Suppressor macrophage treated with lipopolysaccharide for 4 hours (primary cell): ENCODE measurements around the gene ZFHX3.

Source experiments
- DNase-seq: peaks from one replicate; pipeline ENCODE4 v3.0.0-alpha.2; 2020

The ZFHX3 gene

GRCh38 chr16:72785171-72785570 lies 262.8 kb downstream of the ZFHX3 start:
- DNase-seq, result peak; percentile 16

- no peak for DNase-seq
Observed at GRCh38 chr16:72783716-72784318, 264.1 kb downstream of the ZFHX3 start.

DNA sequence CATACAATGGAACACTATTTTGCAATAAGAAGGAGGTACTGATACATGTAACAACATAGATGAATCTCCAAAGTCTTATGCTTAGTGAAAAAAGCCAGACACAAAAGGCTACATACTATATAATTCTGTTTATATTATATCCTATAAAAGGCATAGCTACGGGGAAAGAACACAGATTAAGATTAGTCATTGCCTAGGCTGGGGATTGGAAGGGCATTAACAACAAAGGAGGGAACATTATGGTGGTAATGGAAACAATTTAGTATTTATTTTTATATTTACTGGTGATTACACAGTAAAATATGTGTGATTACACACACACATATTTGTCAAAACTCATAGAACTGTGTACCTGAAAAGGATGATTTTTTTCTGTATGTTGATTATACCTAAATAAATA lies 278.1 kb downstream of the ZFHX3 start:
- no peak for DNase-seq

DNA sequence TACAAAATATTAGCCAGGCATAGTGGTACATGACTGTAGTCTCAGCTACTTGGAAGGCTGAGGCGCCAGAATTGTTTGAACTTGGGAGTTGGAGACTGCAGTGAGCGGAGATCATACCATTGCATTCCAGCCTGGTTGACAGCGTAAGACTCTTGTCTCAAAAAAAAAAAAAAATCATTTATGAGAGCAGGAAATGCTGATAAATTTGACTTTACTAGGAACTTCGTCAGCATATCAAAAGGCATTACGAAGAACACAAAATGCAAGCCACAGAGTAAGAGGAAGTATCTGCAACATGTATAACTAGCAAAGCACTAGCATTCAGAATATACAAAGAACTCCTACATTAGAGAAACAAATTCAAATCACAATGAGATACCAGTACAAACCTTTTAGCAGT lies 279.3 kb downstream of the ZFHX3 start:
- peak; percentile 22 for DNase-seq

DNA sequence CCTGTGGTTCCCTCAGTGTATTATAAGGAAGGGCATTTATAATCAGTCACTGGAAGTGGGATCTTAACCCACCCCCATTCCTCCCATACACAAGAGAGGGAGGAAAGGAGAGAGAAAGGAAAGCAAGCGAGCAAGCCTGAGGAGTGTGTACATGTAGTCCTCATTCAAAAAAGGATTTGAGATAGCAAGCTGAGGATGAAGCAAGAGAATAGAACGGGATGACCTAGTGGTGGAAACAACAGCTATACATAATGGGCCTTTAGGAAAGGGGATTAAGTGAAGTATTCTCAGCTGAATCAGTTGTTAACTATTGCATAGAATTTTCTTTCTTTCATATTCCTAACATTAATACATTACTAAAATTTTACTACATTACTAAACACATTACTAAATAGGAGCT lies 281.4 kb downstream of the ZFHX3 start:
- DNase-seq, result no peak

DNA sequence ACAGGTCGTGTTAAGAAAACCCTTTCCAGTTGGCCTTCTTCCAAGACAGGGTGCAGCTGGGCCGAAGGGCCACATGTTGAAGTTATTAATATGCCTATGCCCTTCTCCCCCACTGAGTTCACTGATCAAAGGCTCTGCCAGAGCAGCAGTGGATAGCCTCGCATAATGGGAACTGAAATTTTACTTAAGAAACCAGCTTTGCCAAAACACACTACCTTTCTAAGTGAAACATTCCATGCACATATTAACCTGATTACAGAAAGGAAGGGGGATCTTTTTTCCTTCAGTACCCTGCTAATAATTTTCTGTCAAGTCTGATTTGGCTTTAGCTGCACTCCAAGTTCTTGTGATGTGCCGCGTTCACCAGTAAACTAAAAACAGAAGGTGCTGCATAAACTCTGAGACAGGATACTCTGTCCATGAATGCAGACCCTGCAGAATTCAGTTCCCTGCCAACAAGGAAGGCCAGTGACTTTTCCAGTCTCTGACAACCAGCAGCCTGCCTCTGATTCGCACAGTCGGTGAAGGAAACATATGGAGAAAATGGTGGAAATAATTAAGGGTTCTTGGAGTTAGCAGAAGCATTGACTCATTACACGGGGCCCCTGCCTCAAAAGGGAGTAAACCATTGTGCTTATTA lies 283.8 kb downstream of the ZFHX3 start:
- DNase-seq, result no peak

DNA sequence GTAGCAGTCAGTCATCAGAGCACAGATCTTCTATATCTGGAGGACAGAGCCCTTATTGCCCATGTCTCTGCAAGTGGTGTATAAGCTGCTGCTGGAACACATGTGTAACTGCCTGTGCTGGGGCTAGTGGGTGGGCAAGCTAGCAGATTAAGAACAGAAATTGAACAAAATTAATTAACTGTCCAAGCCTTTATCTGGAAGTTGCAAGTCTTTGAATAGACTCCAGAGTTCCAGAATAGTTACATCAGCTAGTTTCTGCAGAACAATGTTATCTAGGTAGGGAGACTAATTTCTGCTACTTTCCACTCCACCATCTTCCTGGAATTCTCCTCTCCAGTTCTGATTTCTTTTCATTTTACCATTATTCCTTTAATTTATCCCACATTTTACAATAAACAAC lies 287.3 kb downstream of the ZFHX3 start:
- no peak for DNase-seq

DNA sequence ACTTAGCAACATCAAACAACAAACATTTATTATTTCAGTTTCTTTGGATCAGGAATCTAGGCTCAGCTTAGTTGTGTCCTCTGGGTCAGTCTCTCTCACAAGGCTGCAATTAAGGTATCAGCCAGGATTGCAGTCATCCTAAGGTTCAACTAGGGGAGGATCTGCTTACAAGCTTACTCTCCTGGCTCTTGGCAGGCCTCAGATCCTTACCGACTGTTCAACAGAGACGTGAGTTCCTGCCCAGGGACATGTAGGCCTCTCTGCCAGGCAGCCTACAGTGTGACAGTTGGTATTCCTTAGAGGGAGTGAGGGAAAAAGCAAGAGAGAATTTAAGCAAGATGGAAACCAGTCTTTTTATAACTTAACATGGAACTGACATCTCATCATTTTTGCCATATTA lies 294.0 kb downstream of the ZFHX3 start:
- no peak for DNase-seq

DNA sequence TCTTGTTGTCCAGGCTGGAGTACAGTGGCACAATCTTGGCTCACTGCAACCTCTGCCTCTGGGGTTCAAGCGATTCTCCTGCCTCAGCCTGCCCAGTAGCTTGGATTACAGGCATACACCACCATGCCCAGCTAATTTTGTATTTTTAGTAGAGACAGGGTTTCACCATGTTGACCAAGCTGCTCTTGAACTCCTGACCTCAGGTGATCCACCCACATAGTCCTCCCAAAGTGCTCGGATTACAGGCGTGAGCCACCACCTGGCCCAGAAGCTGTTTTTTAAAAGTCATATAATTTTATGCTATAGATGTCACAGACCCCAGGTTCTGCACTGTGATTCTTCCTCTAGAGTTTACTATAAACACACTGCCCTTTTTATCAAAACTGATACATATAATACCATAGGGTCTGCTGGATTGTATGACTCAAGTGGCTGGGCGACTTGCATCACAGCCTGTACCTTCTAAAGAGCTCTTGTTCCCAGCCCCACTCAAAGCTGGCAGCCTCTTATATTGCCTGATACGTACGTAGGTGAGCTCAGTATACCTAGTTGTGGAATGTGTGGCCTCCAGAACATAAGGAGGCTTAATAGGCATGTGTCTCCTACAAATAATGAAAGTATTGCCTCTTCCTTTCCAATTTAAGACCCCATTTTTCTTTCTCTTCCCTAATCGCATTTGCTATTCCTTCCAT lies 295.8 kb downstream of the ZFHX3 start:
- DNase-seq, result no peak

GRCh38 chr16:72751076-72751475 lies 296.9 kb downstream of the ZFHX3 start:
- no peak for DNase-seq

DNA sequence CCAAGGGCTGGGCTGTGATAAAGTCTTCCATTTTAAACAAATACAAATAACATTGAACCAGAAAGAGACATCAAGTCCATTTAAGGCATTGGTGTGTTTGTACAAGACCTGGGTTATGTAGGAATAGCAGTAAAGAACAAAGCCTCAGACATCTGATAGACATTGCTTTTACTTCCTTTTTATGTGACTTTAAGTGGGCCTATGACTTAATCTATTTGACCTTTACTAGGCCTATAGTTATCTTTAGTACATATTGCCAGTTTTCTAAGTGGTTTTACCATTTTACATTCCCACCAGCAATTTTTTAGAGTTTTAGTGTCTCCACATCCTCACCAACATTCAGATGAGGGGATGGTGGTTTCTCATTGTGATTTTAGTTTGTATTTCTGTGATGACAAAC lies 298.8 kb downstream of the ZFHX3 start:
- peak; percentile 38 for DNase-seq

- DNase-seq, result no peak
Observed at GRCh38 chr16:72744076-72744793, 303.7 kb downstream of the ZFHX3 start.

- DNase-seq, result no peak
Observed at GRCh38 chr16:72743011-72743761, 304.7 kb downstream of the ZFHX3 start.

GRCh38 chr16:72740347-72740746 lies 307.6 kb downstream of the ZFHX3 start:
- no peak for DNase-seq

DNA sequence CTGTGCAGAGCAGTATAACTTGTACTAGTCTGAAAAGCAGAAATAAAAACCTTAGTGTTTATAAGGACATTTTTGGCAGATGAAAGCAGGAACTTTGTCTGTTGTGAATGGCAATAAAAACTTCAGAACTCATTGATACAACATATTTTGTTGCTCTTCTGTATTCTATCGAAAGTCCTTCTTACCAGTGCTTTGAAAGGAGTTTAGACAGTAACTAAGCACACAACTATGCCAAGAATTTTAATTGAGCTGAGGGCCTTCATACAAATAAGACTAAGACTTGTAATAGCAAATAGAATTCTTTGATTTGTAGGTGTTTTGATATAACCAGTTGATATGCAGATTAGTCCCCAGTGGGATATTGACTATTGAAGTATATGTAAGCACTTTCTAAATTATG lies 308.4 kb downstream of the ZFHX3 start:
- no peak for DNase-seq

- DNase-seq, result no peak
Observed at GRCh38 chr16:72736074-72736473, 311.9 kb downstream of the ZFHX3 start.
